ENCODE measurements around the gene FCGR1A.
"Not testable (repeated sequence)": the region's sequence is repeated elsewhere in the genome, so short reads cannot be mapped to it uniquely, and the experiment has no call there.

Gene FCGR1A

DNA sequence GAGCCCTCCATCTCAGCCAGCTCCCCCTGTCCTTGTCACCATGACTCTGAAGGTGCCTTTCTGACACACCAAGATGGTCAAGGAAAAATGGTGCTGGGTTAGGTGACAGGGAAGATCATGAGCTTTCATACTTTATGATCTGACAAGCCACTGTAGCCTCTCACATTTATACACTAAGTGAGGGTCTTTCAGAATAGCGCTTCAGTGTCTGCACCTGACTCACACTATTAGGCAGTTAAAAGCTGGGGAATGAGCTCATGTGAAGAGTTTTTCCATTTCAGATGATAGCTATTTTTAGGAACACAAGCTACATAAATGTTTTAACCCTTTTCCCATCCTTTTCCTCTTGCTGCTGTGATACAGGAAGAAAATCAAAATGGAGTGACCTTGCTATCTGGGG, 4.2 kb upstream of the FCGR1A start:
- not testable (repeated sequence) for DNase-seq

DNA sequence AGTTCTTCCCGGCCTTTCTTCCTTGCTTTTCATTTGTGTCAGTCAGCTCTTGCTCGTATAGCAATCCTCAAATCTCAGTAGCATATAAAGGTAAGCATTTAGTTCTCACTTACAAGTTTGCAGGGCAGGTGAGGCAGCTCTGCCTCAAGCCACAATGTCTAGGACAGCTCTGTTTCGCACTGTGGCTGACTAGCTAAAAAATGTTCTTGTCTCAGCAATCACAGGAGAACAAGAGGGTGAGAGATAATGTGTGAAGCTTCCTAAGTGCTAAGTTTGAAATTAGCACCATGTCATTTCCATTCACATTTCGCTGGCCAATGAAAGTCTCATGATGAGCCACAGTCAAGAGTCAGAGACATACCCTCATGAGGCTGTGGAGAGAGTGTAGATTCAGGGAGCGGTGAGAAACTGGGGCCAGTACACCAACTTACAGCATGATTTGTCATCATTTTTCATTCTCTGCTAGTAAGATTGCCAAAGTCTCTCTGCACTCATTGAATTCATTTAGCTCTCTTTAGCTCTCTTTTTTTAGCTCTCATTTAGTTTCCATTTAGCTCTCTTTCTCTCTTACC, 995 bp upstream of the FCGR1A start:
- not testable (repeated sequence) for DNase-seq

DNA sequence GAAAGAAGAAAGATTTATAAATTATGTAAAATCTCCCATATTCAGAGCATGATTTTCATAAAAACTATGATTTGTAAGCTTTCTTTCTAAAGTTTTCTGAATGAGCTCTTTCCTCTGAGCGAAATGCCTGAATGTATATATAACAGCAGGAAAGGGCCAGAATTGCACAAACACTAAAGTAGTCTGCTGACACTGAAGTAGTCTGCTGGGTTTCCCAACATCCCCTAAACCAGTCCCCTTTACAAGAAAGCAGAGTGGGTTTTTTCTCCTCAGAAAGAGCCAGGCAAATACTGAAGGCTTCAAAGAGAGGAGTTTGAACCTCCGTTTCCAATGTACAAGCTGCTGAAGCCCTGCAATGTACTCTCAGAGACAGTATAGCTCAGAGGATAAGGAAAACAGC, 795 bp downstream of the FCGR1A start:
- not testable (repeated sequence) for DNase-seq

DNA sequence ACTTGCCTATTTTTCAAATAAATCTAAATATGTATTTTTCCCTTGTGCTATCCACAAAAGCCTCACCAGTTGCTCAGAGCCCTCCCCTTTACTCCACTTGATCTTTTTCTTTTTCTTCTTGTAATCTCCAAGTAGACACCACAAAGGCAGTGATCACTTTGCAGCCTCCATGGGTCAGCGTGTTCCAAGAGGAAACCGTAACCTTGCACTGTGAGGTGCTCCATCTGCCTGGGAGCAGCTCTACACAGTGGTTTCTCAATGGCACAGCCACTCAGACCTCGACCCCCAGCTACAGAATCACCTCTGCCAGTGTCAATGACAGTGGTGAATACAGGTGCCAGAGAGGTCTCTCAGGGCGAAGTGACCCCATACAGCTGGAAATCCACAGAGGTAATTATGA, 1.4 kb downstream of the FCGR1A start:
- DNase-seq, result not testable (repeated sequence)

DNA sequence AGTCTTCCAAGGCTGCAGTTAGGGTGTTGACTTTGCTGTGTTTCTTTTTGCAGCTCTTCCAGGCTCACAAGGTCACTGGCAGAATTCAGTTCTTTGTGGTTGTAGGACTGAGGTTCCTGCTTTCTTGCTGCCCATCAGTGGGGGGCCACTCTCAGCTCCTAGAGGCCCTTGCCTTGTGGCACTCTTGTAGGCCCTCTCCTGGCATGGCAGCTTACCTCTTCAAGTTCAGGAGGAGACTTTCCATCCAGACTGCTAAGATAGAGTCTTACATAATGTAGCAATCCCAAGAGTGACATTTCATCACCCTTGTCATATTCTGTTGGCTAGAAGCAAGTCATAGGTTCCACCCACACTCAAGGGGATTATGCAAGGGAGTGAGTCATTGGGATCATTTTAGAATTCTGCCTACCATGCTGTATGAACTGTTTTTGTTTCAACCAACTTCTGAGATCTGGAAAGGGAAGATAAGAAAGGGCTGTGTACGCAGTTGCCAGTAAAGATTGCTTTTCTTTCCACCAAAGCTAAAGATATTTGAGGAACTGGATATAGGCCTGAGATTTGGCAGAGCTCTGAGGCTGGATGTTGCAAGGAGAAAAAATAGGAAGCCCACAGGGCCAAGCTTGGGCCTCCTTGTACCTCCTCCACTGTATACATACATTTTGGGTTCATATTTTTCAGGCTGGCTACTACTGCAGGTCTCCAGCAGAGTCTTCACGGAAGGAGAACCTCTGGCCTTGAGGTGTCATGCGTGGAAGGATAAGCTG, 5.4 kb downstream of the FCGR1A start:
- DNase-seq, result not testable (repeated sequence)

DNA sequence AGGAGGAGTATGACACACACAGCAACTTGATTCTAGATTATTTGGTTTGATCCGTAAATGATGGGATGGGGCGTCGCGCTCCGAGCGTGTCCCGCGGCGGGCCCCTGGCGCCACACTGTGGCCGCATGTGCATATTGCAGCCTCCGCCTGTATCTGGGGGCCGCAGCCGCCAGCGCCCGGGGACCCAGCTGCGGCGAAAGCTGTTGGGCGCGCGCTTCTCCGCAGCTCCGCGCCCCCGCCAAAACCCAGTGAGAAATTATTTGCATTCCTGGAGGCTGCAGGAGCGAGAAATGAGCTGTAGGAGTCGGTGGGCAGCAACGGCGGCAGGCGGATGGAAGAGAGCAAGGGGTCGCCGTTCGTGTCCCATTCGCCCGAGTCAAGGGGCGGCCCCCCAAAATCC, 10.0 kb downstream of the FCGR1A start:
- DNase-seq, result not testable (repeated sequence)

DNA sequence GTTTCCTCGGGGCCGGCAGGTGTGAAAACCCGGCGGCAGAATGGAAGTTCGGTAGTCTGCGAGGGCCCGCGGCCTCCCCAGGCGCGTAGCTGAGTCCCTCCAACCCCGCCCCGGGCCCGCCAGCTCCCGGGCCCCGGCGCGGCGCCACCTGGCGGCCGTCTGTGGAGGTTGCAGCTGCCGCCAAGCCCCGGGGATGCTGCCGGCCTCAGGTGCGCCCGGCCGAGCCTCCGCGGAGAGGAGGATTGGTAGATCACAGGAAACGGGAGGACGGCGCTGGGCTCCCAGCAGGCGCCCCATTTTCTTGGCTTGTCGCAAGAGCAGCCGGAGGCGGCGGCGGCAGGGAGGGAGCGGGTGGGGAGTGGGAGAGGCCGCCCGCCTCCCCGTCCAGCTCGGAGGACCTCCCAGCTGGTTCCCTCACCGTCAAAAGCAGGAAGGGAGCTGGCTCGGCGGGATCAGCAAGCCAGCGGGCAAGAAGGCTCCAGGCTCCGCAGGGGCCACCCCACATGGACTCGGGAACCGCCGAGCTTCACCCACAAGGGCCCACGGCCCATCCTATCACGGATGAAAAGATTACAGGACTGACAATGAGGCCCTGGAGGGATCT, 10.5 kb downstream of the FCGR1A start:
- DNase-seq, result peak; percentile 64

DNA sequence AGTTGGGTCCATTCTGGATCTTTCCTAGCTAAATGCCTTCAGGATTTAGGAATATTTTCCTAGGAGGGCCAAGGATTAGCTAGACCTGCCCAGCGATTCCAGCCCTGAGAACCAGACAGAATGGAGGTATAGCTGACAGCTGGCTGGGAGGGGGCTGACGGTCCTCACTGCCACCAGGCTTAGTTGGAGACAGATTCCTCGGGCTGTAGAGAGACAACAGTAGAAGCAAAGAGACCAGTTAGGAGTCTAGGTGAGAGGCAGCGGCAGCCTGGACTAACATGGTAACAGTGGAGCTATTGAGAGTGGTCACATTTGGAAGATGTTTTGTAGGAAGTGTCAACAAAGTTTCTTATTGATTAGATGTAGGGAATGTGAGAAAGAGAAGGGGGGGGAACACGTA, 11.4 kb downstream of the FCGR1A start:
- DNase-seq, result not testable (repeated sequence)

DNA sequence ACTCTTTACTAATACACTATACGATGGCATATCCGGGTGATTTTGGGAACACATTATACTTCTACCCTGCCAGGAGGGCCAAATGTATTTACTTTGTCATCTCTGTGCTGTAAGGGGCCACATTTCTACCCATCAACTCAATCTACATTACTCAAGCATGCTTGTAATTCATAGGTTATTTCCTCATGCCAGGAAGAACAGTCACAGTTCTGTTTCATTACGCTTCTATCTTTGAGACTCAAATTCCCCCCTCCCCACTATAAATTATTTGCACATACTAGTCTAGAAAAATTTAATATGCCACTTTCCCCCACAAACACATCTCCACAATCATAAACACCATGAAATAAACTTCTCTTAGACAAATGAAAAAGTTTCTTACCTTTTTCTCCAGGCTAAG, 19.1 kb downstream of the FCGR1A start:
- not testable (repeated sequence) for DNase-seq

DNA sequence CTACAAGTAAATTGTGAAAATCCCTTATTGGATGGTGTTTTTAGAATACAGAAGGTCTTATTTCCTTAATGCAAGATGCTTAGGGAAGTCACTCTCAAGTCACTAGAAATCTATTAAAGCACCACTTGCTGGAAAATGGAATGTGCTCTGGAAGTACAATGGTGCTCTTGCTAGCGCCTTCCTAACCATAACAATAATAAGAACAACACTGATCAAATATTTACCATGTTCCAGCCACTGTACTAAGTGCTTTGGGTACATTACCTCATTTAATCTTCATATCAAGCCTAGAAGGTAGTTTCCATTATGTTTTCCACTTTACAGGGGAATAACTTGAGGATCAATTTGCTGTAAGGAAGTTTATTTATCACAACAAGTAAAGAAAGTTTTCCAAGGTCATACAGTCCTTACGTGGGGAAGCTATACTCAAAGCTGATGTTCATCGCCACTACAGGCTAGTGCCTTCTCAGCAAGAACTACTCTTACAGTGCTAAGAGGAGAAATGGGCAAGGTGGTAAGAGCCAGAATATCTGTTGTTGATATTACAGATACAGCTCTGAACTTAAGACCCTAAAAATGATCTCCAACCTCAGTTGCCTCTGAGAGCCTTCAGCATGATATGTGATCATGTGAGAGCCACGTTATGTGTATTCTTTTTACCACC, 22.1 kb downstream of the FCGR1A start:
- not testable (repeated sequence) for DNase-seq

DNA sequence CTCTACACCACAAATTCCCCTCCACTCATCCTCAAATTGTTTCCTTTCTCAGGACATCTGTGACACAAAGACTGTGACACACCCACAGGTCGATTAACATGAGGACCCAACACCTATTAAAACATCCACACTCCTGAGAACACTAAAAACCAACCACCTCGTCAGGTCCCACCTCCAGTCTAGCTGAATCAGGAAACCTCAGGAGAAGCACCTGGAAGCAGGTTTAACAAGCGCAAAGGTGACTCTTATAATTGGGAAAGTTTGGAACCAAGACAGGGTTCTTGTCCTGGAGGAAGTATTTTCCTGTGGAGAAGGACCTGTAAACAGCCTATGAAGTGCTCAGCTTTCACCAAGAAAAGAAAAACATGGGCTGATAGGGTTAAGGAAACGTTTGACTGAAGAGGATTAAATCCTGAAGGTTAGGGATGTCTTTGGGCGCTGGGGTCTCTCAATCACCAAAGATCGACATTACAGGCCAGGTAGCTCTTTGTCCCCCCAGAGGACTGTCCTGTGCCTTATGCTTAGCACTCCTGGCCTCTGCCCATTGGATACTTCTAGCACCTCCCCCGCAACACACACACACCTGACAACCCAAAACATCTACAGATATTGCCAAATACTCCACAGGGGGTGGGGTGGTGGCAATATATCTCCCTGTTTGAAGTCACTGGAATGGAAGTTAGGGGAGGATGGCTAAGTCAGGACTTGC, 28.4 kb downstream of the FCGR1A start:
- DNase-seq, result not testable (repeated sequence)

DNA sequence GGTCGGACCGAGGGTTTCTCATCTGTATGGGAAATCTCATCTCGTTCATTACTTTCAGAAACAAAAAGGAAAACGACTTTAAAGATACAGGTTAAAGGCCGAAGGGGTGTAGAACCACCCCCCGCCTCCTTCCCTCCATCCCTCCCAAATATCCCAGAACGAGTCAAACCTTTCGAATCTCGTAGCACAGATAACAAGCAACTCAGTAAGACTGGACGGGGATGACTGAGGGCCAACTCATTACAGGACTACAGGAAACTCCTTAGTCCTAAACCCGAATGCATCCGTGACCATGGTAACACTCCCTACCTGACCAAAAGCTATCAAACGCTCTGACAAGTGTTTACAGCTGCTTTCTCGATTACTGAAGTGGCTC, 29.0 kb downstream of the FCGR1A start:
- DNase-seq, result not testable (repeated sequence)

DNA sequence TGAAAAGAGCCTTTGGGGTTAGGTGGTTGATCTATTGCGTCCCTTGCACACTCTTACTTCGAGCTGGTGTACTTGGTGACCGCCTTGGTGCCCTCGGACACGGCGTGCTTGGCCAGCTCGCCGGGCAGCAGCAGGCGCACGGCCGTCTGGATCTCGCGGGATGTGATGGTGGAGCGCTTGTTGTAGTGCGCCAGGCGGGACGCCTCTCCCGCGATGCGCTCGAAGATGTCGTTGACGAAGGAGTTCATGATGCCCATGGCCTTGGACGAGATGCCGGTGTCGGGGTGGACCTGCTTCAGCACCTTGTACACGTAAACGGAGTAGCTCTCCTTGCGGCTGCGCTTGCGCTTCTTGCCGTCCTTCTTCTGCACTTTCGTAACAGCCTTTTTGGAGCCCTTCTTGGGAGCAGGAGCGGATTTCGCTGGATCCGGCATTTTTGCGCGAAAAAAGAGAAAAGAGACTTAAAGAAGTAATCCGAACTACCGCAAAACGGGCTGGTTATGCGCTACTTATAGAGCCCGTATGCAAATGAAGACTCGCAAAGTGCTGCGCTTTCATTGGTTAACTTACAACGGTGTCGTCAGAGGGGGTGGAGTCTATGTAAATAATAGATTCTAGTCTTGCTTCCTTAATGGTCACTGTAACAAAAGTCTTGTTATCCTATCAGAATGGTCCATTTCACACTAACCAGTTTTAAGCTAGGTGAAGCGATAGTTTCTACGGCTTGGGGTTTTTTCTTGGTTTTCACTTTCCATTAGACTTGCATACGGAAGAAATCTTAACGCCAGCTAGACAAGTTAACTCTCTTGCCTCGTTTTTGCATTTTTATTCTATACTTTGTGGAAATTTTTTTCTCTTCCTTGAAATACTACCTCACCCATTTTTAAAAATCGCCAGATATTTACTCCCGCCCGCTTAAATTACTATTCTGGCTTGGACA, 29.7 kb downstream of the FCGR1A start:
- peak; percentile 91 for DNase-seq

DNA sequence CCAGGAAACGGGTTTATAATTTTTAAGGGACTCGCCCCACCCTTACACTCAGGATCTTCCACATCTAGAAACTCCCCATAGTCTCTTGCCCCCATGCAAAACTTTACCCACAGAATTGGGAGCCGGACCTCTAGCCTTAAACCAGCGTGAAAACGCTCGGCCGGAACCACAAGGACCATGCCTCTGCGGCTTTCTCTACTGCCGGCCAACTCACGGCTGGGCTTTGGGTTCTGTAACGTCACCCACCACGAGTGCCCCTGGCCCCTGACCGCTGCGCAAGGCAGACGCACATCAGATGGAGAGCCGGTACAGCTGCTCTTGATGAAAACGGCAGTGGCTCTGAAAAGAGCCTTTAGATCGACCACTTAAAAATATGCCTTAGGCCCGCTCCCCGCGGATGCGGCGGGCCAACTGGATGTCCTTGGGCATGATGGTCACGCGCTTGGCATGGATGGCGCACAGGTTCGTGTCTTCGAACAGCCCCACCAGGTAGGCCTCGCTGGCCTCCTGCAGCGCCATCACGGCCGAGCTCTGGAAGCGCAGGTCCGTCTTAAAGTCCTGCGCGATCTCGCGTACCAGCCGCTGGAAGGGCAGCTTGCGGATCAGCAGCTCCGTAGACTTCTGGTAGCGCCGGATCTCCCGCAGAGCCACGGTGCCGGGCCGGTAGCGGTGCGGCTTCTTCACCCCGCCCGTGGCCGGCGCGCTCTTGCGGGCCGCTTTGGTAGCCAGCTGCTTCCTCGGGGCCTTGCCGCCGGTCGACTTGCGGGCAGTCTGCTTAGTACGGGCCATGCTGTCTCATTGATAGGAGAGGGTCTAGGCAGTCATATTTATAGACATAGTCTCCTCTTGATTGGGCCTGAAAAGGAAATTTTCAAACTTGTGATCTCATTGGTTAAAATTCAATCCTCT, 30.7 kb downstream of the FCGR1A start:
- DNase-seq, result peak; percentile 40

DNA sequence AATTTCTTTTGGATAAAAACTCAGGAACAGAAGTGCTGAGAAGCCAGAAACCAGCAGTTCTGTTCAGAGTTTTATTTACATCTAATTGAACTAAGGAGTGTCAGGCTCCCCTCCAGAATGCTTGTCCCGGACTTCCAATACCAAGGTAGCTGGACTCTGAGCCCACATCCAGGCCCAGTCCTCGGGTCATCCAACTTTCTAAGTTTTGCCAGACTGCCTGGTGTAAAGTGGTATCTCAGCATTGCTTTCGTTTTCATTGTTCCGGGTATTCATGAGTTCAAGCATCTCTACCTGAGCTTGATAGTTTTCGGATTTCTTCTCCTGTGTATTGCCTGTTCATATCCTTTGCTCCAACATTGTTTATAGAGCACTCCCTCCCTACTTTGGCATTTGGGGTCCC, 37.9 kb downstream of the FCGR1A start:
- not testable (repeated sequence) for DNase-seq

DNA sequence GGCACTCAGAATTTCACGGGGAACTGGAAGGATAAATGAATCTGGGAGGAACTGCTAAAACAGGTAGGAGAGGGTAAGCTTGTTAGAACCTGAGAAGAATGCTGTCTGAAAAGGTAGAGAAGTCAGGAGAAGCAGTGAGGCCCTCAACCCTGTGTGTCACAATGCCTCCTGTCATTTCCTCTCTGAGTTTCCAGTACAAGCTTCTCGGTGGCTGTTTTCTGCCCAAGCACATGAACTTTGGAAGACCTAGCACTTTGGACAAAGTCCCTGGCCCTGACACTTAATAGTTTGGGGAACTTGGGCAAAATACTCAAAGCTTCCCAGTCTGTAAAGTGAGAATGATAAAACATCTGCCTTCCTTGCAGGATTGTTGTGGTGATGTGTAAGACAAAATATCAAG, 44.1 kb downstream of the FCGR1A start:
- not testable (repeated sequence) for DNase-seq

DNA sequence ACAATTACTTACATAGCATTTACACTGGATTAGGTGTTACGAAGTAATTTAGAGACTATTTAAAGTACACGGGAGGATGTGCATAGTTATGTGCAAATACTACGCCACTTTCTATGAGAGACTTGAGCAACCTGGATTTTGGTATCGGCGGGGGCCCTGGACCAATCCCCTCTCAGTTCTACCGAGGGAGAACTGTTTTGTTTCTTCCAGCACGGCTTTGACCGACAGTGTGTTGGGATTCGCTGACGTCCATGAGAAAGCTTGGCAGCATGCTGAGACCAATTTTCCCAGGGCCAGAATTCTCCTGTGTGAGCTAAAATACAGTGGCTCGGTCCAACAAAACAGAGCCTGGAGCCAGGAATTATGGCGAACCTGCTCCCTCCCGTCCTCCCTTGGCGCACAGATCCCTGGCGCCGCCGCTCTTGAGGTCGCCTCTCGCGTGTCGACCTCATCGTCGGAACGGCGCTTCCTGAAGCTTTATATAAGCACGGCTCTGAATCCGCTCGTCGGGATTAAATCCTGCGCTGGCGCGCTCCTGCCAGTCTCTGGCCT, 49.3 kb downstream of the FCGR1A start:
- not testable (repeated sequence) for DNase-seq

DNA sequence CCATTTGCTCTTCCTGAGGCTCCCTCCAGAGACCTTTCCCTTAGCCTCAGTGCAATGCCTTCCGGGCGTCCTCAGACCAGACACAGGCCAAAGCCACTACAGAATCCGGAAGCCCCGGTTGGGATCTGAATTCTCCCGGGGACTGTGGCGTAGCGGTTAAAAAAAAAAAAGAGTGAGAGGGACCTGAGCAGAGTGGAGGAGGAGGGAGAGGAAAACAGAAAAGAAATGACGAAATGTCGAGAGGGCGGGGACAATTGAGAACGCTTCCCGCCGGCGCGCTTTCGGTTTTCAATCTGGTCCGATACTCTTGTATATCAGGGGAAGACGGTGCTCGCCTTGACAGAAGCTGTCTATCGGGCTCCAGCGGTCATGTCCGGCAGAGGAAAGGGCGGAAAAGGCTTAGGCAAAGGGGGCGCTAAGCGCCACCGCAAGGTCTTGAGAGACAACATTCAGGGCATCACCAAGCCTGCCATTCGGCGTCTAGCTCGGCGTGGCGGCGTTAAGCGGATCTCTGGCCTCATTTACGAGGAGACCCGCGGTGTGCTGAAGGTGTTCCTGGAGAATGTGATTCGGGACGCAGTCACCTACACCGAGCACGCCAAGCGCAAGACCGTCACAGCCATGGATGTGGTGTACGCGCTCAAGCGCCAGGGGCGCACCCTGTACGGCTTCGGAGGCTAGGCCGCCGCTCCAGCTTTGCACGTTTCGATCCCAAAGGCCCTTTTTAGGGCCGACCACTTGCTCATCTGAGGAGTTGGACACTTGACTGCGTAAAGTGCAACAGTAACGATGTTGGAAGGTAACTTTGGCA, 50.0 kb downstream of the FCGR1A start:
- not testable (repeated sequence) for DNase-seq

DNA sequence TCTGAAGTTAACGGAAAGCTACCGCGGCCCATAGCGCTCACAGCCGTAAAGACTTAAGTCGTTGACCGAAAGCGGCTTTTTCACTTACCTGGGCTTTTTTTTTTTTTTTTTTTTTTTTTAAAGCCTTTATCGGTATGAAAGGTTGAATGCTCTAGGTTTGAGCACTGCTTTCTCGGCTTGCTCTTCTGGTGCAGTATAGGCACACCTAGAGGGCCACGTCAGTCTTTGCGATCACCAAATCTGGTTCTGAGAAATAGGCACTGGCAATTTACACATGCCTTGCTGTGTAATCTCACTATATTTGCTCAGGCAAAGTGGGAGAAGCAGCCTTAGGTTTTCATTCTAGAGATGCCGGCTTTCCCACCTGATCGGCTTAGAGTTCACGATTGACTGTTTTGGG, 50.6 kb downstream of the FCGR1A start:
- not testable (repeated sequence) for DNase-seq
